HG02870 (cell line): ENCODE measurements around the gene ZCCHC14.
"Not testable (repeated sequence)": the region's sequence is repeated elsewhere in the genome, so short reads cannot be mapped to it uniquely, and the experiment has no call there.

ENCODE experiments used
- ATAC-seq: cut with Tn5 transposase; IDR thresholded peaks from one replicate; pipeline ENCODE4 v1.9.1; 2021; ENCODE audit warnings: mild to moderate bottlenecking, moderate library complexity; ENCODE audit not compliant: unreplicated experiment

Gene ZCCHC14

GRCh38 chr16:87497767-87498290, 5.0 kb upstream of the ZCCHC14 start:
- not testable (repeated sequence) for ATAC-seq

- ATAC-seq = not testable (repeated sequence)
Measured at GRCh38 chr16:87497023-87497766, 4.4 kb upstream of the ZCCHC14 start.

GRCh38 chr16:87496447-87496801, 3.6 kb upstream of the ZCCHC14 start:
- no peak for ATAC-seq

- no peak for ATAC-seq
Measured at GRCh38 chr16:87495578-87496446, 3.0 kb upstream of the ZCCHC14 start.

- no peak for ATAC-seq
Measured at GRCh38 chr16:87493608-87494280, 920 bp upstream of the ZCCHC14 start.

- no peak for ATAC-seq
Measured at GRCh38 chr16:87492291-87492630, 563 bp downstream of the ZCCHC14 start.

- ATAC-seq = no peak
Measured at GRCh38 chr16:87491522-87492290, 1.1 kb downstream of the ZCCHC14 start.

GRCh38 chr16:87490799-87491521, 1.9 kb downstream of the ZCCHC14 start:
- not testable (repeated sequence) for ATAC-seq

GRCh38 chr16:87490096-87490798, 2.6 kb downstream of the ZCCHC14 start:
- ATAC-seq = no peak

GRCh38 chr16:87489434-87490045, 3.3 kb downstream of the ZCCHC14 start:
- no peak for ATAC-seq

GRCh38 chr16:87488960-87489359, 3.9 kb downstream of the ZCCHC14 start:
- ATAC-seq = not testable (repeated sequence)

- no peak for ATAC-seq
Measured at GRCh38 chr16:87487361-87487924, 5.4 kb downstream of the ZCCHC14 start.

GRCh38 chr16:87486713-87487247, 6.0 kb downstream of the ZCCHC14 start:
- ATAC-seq = no peak

GRCh38 chr16:87486282-87486681, 6.5 kb downstream of the ZCCHC14 start:
- ATAC-seq = no peak

GRCh38 chr16:87485792-87486191, 7.0 kb downstream of the ZCCHC14 start:
- not testable (repeated sequence) for ATAC-seq

- no peak for ATAC-seq
Measured at GRCh38 chr16:87484487-87485331, 8.1 kb downstream of the ZCCHC14 start.

- ATAC-seq = no peak
Measured at GRCh38 chr16:87483481-87483880, 9.3 kb downstream of the ZCCHC14 start.
